SK-N-SH treated with all-trans-retinoic acid at 6 μM for 48 hours (cell line): ENCODE data around the gene GINS3.

ENCODE experiments used
- CSDC2 ChIP-seq: fragments of 250-450 bp; sonication (Bioruptor Pico); IDR thresholded peaks from 2 replicates; pipeline ENCODE4 v1.5.0; 2020; ENCODE audit warnings: mild to moderate bottlenecking, moderate library complexity
- RARB ChIP-seq: fragments of 250-450 bp; sonication (Bioruptor Pico); IDR thresholded peaks from 2 replicates; pipeline ENCODE4 v1.8.0; 2021; ENCODE audit warnings: mild to moderate bottlenecking, moderate library complexity
- TCF4 ChIP-seq: fragments of 250-450 bp; sonication (Bioruptor Pico); IDR thresholded peaks from 2 replicates; pipeline ENCODE4 v1.8.0; 2021; ENCODE audit warnings: mild to moderate bottlenecking, moderate library complexity, borderline replicate concordance
- TOX ChIP-seq: fragments of 250-450 bp; sonication (Bioruptor Pico); IDR thresholded peaks from 2 replicates; pipeline ENCODE4 v1.8.0; 2021; ENCODE audit warnings: mild to moderate bottlenecking, moderate library complexity, borderline replicate concordance
- TF ChIP-seq, protein P1 (sequence below): fragments of 250-450 bp; sonication (Bioruptor Pico); IDR thresholded peaks from 2 replicates; pipeline ENCODE4 v1.8.0; 2020; ENCODE audit warnings: mild to moderate bottlenecking, moderate library complexity, borderline replicate concordance
- TF ChIP-seq, protein P2 (sequence below): fragments of 250-450 bp; sonication (Bioruptor Pico); IDR thresholded peaks from 2 replicates; pipeline ENCODE4 v1.5.1; 2021; ENCODE audit warnings: mild to moderate bottlenecking, moderate library complexity

DNA sequence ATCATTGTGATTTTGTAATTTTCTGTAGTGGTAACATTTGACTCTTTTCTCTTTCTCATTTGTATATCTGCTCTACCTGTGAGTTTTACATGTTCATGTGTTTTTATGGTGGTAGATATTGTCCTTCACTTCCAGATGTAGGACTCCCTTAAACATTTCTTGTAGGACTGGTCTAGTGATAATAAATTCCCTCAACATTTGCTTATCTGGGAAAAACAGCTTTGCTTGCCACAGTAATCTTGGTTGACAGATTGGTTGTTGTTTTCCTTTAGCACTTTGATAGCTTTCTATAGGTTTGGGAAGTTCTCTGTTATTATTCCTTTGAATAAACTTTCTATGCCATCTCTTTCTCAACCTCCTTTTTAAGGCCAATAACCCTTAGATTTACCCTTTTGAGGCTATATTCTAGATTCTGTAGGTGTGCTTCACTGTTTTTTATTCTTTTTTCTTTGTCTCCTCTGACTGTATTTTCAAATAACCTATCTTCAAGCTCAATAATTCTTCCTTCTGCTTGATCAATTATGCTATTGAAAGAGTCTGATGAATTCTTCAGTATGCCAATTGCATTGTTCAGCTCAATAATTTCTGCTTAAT is 32.1 kb upstream of the GINS3 start:
- TF ChIP-seq RARB (CRISPR knock-in tag) (no peak), CSDC2 (no peak), TCF4 (CRISPR knock-in tag) (no peak), TOX (CRISPR knock-in tag) (no peak)
- TF ChIP-seq, protein P1, sequence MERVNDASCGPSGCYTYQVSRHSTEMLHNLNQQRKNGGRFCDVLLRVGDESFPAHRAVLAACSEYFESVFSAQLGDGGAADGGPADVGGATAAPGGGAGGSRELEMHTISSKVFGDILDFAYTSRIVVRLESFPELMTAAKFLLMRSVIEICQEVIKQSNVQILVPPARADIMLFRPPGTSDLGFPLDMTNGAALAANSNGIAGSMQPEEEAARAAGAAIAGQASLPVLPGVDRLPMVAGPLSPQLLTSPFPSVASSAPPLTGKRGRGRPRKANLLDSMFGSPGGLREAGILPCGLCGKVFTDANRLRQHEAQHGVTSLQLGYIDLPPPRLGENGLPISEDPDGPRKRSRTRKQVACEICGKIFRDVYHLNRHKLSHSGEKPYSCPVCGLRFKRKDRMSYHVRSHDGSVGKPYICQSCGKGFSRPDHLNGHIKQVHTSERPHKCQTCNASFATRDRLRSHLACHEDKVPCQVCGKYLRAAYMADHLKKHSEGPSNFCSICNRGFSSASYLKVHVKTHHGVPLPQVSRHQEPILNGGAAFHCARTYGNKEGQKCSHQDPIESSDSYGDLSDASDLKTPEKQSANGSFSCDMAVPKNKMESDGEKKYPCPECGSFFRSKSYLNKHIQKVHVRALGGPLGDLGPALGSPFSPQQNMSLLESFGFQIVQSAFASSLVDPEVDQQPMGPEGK, result no peak
- TF ChIP-seq, protein P2, sequence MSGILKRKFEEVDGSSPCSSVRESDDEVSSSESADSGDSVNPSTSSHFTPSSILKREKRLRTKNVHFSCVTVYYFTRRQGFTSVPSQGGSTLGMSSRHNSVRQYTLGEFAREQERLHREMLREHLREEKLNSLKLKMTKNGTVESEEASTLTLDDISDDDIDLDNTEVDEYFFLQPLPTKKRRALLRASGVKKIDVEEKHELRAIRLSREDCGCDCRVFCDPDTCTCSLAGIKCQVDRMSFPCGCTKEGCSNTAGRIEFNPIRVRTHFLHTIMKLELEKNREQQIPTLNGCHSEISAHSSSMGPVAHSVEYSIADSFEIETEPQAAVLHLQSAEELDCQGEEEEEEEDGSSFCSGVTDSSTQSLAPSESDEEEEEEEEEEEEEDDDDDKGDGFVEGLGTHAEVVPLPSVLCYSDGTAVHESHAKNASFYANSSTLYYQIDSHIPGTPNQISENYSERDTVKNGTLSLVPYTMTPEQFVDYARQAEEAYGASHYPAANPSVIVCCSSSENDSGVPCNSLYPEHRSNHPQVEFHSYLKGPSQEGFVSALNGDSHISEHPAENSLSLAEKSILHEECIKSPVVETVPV (CRISPR knock-in tag), result no peak
